ENCODE results near the gene KAT14.
A peak's percentile ranks its signal among the peaks of the same experiment; 100 is the strongest.
"Not testable (repeated sequence)": the region's sequence is repeated elsewhere in the genome, so short reads cannot be mapped to it uniquely, and the experiment has no call there.

Gene KAT14

GRCh38 chr20:18137412-18138265 is at the start of gene KAT14, which contains the start of gene PET117:
KAT14 (plus strand) TSS chr20:18137863; CDS start chr20:18142661, 4,798 bp downstream.
PET117 (plus strand) TSS chr20:18137863; CDS start chr20:18137956, 93 bp downstream.
- peak; percentile 85 for DNase-seq

DNA sequence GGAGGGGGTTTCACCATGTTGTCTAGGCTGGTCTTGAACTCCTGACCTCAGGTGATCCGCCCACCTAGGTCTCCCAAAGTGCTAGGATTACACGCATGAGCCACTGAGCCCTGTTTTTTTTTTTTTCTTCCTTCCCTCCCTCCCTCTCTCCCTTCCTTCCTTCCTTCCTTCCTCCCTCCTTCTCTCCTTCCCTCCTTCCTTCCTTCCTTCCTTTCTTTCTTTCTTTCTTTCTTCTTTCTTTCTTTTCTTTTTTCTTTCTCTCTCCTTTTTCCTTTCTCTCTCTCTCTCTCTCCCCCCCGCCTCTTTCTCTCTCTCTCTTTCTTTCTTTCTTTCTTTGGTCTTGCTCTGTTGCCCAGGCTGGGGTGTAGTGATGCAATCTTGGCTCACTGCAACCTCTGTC is 49.4 kb upstream of the KAT14 start:
- not testable (repeated sequence) for DNase-seq

DNA sequence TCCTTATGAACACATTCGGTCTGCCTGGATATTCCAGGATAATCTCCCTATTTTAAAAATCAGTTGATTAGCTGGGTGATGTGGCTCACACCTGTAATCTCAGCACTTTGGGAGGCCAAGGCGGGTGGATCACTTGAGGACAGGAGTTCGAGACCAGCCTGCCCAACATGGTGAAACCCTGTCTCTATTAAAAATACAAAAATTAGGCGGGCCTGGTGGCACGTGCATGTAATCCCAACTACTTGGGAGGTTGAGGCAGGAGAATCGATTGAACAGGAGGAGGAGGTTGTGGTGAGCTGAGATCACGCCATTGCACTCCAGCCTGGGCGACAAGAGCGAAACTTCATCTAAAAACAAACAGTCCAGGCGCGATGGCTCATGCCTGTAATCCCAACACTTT is 48.8 kb upstream of the KAT14 start:
- DNase-seq, result not testable (repeated sequence)

DNA sequence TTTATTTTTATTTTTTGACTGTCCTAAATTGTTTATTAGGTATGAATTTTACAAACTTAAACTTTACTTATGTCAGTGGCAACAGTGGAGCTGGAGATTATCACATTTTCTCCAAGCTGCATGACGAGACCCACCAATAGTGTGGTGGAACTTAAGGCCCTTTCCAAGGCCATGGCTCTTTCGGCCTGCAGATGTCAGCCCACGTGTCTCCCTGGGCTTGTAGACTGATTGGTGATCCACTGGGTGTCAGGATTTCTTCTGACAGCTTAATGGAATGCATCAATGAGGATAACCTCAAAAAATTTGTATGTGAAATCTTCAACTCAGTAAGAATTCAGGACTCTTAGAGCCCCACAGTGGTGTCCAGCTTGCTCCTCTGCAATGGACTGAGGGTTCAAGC is 47.6 kb upstream of the KAT14 start:
- DNase-seq, result no peak

DNA sequence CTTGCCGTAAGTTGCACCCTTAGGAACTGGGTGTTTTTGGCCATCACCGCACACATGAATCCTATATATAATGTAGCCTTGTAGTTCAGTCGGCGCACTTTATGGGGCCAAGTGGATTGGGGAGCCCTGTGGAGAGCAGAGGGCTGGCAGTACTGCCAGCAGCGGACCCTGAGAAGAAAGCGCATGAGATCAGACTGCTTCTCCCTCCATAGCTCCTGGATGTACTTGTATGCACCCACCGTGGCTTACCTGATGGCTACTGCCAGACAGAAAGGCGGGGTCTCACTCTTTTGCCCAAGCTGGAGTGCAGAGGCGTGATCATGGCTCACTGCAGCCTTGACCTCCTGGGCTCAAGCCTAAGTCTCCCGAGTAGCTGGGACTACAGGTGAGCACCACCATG is 47.2 kb upstream of the KAT14 start:
- DNase-seq, result no peak

DNA sequence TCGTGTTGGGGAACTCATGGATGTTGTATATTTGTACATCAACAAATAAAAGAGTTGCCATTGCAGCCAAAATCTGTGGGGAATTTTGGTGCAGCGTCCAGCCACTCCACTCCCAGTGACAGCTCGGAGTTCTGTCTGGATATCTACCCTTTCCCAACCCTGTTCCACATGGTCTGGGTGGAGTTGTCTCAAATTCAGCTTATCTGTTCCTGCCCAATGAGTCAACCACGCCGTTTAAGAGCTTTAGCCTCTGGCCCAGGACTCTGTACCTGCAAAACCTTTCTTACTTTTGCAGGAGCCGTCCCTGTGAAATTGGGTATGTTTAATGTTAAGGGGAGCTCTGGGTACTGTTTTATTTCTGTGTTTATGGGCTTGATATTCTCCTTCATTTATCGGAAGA is 46.0 kb upstream of the KAT14 start:
- no peak for DNase-seq

GRCh38 chr20:18092890-18093289 is 44.8 kb upstream of the KAT14 start:
- no peak for DNase-seq

DNA sequence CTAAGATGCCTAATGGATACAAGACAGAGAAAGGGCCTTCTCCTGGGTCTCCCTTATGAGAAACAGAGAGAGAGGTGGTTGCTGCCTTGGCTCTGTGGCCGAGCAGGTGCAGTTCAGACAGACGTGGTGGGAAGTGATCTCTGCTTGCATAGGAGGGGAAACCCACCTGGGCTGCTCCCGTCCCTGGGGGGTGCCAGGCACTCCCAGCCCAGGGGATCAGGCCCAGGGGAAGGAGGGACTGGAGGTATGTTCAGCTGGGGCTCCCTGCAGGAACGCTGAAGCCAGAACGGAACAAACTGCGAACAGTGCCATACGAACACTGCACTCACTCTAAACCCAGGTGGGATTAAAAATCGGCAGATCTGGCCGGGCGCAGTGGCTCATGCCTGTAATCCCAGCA is 44.3 kb upstream of the KAT14 start:
- DNase-seq, result no peak

- DNase-seq, result no peak
These were observed 43.5 kb upstream of the KAT14 start for GRCh38 chr20:18094191-18094590.

- DNase-seq, result not testable (repeated sequence)
These were observed 37.1 kb upstream of the KAT14 start for GRCh38 chr20:18100569-18100968.

DNA sequence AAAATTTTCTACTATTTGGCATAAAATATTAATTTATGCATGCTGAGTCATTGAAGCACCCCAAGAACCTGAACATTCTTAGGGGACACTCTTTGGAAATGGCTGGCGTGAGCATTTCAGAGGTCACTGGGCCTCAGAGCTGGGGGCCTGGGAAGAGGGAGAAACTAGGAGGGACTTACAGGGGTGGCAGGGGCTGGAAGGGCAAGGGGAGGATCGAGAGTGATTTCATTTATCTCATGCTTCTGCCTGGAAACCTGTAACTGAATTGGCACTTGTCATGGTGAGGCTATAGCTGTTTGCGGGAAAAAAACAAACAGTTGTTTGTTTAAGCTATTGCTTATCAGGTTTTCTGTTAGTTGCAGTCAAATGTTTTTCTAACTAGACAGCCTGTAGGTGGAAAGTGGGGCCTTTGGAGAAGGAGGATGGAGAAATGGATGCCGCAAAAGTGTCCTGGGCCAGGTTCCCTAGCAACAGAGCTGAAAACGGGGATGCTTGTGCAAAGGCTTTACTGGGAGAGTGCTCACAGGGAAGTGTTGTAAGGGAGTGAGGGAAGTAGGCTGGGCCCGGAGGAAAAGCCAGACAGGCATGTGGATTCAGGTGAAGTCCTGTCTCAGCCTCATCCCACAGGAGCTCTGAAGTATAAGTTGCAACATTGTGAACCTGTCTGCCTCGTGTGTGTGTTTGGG is 36.4 kb upstream of the KAT14 start:
- no peak for DNase-seq

- no peak for DNase-seq
These were observed 34.2 kb upstream of the KAT14 start for GRCh38 chr20:18103497-18103896.

DNA sequence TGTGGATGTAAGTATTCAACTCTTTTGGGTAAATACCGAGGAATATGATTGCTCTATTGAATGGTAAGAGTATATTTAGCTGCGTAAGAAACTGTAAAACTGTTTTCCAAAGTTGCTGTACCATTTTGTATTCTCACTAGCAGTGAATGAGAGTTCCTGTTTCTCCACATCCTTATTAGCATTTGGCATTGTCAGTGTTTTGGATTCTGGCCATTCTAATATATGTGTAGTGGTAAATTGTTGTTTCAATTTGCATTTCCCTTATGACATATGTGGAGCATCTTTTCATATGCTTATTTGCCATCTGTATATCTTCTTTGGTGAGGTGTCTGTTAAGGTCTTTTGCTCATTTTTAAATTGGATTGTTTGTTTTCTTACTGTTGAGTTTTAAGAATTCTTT is 29.3 kb upstream of the KAT14 start:
- no peak for DNase-seq

GRCh38 chr20:18128574-18128973 is 9.1 kb upstream of the KAT14 start:
- peak; percentile 28 for DNase-seq

- no peak for DNase-seq
These were observed 5.0 kb upstream of the KAT14 start for GRCh38 chr20:18132663-18133062.

DNA sequence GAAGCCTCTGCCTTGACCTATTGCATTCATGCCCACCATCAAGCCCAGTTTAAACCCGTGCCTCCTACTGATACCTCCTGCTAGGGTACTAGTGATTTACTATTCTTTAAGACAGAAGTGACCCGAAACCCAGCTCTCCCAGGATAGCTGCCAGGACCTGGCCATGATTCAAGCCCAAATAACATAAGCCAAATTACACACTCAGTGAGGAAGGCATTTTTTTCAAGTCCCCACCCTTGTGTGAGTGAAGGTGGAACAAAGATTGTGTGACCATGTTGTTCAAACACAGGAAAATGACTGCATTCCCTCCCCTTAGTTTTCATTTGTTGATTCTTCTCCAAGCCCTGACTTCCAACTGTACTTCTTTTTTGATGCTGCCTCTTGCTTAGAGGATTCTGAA is 3.7 kb upstream of the KAT14 start:
- no peak for DNase-seq

- no peak for DNase-seq
These were observed 561 bp downstream of the KAT14 start for GRCh38 chr20:18138266-18138582.

DNA sequence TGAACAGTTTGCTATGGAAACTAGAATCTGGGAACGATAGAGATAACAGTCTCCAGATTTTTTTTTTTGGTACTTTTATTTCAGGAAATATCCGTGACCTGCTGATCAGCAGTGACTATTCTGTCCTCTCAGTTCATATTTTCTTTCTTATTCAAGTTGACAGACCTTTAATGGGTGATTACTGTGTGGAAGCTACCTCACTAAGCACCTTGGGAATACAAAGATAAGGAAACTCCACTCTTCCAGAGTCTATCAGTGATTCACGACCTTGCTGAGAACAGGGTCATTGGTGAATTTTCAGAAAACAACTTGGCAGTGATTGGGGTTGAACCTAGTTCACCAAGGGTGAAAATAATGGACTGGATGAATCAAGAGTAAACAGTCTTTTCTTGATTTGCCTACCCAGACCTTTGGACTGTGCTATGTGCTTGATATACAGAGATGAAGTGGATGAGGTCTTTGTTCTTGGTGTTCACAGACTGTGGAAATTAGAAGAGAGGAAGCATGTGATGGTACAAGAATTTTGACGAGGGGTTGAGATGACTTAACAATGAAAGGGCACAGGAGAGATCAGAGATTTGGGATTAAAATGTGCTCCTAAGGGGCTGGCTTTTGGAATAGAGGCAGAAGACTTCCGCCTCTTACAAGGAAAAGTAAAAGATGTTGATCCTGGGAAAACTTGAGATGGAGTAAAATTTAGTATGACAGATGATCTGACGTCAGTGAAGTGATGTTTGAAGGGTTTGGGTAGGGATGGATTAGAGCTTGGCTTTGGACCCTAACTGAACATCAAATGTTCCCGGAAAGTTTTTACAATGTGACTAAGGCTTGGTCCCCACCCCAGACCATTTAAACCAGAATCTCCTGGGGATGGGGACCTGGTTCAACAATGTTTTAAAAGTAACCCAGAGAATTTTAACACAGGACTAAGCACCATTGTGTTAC is 1.2 kb downstream of the KAT14 start:
- no peak for DNase-seq

DNA sequence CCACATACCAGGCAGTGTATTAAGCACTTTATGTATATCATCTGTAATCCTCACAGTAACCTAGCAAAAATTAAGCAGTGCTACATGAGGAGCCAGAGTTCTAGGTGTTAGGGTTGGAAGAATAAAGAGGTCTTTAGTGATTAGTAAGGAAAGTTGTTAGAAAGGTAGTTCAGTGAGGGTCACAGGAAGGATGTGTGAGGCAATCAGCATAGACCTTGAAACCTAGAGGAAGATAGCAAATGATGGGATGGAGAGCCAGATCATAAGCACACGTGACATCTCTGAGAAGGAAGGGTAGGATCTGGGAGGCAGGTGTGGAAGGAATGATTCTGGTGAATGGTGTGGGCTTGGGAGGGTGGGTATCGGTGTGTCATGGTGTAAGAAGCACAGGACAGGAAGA is 2.2 kb downstream of the KAT14 start:
- DNase-seq, result no peak

DNA sequence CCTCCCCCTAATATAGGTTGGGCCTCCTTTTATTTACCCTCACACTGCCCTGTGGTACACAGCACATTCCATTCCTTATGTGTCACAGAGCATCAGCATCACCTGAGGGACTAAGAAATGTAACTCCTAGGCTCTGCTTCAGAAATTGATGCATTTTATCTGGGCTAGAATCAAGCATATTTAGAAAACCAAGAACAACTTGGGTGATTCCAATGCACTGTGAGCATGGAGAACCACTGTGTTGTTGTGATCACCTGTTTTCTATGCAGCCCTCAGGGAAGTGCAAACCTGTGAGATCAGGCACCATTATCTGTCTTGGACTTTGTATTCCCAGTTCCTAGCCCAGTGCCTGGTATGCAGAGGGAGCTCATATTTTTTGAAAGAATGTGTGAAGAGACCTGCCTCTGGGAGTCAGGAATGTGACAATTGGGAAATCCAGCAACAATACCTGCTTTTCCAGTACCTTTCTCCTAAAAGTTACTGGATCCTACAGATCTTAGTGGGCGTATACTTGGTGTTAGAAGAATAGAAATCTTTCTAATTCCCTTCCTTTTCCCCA is 7.0 kb downstream of the KAT14 start:
- no peak for DNase-seq

DNA sequence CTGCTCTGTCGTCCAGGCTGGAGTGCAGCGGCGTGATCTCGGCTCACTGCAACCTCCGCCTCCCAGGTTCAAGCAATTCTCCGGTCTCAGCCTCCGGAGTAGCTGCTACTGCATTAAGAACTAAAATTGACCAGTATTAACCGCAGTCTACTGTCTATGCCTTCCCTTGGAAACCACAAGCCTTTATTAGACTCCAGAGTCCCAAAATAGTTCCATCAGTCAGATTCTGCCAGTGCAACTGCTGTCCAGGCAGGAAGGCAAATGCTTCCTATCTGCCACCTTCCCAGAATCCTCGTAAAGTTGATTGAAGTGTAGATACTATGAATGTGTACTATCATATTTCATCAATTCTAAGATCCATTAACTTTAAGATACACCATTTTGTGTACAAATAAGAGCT is 16.7 kb downstream of the KAT14 start:
- DNase-seq, result peak; percentile 26

- no peak for DNase-seq
These were observed 18.4 kb downstream of the KAT14 start for GRCh38 chr20:18156045-18156444.

- no peak for DNase-seq
These were observed 26.7 kb downstream of the KAT14 start for GRCh38 chr20:18164356-18164755.
